HG03045 (cell line): Measurements from ENCODE around the gene KIFAP3.
"Not testable (repeated sequence)": the region's sequence is repeated elsewhere in the genome, so short reads cannot be mapped to it uniquely, and the experiment has no call there.

Experiments
- ATAC-seq: cut with Tn5 transposase; IDR thresholded peaks from one replicate; pipeline ENCODE4 v1.9.1; 2021; ENCODE audit warnings: mild to moderate bottlenecking, moderate library complexity; ENCODE audit not compliant: unreplicated experiment

The KIFAP3 gene

DNA sequence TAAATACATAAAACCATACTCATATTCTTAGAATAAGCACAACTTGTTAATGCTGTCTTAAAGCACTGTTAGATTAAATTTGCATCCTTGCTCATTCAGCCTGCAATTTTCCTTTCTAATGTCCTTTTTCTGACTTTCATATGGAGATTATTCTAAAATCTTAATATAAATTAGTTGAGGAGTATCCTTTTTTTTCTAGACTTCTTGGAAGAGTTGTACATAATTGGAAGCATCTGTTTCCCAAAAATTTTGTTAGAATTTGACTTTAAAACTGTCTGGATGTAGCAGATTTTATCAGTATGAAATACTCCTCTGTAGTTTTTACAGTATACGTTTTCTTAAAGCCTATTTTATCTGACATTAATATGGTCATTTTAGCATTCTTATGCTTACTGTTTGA, 9.7 kb downstream of the KIFAP3 start:
- ATAC-seq: no peak

DNA sequence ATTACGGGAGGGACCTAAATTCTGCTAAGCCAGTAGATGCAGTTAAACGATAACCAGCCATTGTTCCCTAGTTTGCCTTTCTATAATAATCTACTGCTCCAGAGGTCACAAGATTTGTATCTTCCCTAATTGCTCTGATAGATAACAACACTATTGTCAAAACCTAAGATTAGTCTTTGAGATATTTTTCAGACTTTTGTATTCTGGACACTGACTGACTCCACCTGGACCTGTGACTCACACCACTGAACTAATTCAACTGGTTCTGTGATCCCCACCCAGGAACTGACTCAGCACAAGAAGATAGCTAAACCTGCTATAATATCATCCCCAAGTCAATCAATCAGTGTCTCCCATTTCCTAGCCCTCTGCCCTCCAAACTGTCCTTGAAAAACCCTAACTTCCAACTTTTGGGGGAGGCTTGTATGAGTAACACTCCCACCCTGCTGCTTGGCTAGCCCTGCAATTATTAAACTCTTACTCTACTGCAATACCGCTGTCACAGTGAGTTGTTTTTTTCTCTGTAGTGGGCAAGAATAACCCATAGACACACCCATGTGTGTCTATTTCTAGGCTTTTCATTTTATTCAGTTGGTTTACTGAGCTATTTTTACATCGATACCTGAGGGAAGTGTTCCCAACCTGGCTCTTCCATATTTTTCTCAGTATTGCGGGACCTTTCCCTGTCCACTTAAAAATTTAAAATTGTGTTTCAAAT, 11.2 kb downstream of the KIFAP3 start:
- no peak for ATAC-seq

DNA sequence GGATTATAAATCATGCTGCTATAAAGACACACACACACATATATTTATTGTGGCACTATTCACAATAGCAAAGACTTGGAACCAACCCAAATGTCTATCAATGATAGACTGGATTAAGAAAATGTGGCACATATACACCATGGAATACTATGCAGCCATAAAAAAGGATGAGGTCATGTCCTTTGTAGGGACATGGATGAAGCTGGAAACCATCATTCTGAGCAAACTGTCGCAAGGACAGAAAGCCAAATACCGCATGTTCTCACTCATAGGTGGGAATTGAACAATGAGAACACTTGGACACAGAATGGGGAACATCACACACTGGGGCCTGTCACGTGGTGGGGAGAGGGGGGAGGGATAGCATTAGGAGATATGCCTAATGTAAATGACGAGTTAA, 12.8 kb downstream of the KIFAP3 start:
- ATAC-seq: not testable (repeated sequence)

DNA sequence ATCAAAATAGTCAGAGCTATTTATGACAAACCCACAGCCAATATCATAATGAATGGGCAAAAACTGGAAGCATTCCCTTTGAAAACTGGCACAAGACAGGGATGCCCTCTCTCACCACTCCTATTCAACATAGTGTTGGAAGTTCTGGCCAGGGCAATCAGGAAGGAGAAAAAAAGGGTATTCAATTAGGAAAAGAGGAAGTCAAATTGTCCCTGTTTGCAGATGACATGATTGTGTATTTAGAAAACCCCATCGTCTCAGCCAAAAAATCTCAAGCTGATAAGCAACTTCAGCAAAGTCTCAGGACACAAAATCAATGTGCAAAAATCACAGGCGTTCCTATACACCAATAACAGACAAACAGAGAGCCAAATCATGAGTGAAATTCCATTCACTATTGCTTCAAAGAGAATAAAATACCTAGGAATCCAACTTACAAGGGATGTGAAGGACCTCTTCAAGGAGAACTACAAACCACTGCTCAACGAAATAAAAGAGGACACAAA, 14.4 kb downstream of the KIFAP3 start:
- not testable (repeated sequence) for ATAC-seq

DNA sequence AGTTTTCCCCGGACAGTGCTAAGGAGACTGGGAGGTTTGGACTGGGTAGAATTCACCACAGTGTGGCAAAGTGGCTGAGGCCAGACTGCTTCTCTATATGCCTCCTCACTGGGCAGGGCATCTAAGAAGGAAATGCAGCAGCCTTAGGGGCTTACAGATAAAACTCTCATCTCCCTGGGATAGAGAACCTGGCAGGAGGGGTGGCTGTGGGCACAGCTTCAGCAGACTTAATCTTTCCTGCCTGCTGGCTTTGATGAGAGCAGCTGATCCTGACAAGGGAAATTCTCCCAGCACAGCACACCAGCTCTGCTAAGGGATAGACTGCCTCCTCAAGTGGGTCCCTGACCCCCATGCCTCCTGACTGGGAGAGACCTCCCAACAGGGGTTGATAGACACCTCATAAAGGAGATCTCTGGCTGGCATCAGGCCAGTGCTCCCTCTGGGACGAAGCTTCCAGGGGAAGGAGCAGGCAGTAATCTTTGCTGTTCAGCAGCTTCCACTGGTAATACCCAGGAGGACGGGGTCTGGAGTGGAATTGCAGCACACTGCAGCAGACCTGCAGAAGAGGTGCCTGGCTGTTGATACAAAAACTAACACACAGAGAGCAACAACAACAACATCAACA, 25.2 kb downstream of the KIFAP3 start:
- no peak for ATAC-seq

DNA sequence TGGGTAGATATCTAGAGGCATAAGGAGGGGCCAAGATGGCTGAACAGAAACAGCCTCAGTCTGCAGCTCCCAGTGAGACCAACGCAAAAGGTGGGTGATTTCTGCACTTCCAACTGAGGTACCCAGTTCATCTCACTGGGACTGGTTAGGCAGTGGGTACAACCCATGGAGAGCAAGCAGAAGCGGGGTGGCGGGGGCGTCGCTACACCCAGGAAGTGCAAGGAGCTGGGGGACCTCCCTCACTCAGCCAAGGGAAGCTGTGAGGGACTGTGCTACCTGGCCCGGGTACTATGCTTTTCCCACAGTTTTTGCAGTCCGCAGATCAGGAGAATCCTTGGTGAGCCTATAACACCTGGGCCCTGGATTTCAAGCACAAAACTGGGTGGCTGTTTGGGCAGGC, 26.0 kb downstream of the KIFAP3 start:
- ATAC-seq: no peak

DNA sequence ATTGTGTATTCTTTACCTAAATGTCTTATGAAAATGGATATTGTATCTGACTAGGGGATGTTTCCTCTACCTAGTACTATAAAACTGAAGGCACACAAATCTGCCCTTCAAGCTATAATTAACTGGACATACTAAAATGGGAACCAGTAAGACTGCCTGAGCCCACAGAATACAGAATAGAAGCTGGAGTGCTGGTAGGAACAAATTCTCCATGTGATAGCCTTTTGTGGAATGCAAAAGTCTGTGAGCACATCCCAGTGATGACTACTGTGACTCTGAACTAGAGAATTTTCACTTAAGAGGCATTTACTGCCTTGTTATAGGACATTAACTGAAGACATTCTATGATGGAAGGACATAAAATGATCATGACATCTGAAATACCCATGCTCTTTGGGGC, 30.3 kb downstream of the KIFAP3 start:
- no peak for ATAC-seq

DNA sequence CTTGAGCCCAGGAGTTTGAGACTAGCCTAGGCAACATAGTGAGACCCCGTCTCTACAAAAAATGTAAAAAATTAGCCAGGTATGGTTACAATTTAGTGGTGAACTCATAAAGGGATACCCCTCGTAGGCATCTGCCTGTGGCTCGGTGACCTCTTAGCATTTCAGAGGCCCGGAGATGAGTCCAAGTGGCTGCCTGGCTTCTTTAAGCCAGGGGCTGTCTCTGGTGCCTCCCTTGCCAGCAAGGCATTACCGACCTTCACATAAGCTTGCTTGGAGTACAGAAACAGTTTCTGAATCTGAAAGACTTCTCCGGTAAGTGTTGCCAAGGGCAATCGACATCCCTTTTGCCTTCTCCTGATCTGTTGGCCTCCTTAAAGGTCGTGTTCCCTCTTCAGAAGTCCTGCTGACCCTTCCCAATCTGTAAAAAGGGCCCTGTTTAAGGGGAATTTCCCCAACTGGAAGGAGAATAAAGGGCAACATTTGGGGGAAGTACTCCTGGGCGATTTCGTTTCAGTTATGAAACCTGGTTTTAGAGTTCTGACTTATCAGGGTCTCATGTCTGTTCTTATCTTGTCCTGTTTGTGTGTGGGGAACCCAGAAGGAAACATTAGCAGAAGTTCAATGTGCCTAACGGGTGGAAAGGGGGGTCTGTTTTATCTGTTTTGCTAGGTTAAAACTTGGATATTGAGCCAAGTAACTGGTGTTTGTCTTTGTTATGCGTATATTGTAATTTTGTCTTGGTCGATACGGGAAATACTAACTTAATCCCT, 32.9 kb downstream of the KIFAP3 start:
- ATAC-seq: no peak

DNA sequence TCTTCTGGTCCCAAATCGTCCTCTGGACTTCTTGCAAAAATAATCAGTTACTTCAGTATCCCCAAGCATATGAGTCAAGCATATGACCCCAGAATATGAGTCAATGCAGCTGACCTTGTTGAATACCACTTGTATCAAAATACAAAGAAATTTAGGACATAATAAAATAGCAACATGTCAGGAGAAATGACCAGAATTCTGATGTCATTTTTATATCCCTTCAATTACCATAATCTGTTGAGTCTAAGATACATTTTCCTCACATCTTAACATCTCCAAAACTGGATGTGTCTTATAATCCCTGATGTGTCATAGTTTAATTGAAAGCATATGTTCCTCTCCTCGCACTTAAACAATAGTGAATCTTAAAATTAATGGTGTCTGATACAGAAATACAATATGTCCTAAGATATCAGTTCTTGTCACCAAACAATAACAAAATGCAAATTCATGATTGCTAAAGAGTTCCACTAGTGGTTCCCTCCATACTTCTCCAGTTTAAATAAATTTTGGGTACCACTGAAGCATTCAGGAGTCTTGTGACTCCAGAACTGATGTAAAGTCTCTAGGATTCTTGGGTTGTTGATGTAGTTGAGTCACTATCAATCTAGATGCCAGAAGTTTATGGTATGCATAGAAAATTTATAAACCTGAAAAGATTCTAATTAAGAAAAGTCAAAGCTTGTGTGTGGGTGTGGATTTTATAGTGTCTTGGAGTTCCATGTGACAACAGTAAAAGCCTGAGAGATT, 41.8 kb downstream of the KIFAP3 start:
- no peak for ATAC-seq

DNA sequence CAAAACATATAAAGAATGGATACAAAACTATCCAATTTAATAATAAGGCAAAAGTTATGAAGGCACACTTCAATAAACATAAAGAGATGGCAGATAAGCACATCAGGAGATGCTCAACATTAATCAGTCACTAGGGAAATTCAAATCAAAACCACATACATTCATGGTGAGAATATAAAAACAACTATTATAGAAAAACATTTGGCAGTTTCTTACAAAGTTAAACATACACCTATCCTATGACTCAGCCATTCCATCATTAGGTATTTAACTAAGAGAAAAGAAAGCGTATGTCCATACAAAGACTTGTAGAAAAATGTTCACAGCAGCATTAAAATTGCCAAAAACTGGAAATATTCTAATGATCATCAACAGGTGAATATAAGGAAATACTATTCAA, 44.3 kb downstream of the KIFAP3 start:
- no peak for ATAC-seq

DNA sequence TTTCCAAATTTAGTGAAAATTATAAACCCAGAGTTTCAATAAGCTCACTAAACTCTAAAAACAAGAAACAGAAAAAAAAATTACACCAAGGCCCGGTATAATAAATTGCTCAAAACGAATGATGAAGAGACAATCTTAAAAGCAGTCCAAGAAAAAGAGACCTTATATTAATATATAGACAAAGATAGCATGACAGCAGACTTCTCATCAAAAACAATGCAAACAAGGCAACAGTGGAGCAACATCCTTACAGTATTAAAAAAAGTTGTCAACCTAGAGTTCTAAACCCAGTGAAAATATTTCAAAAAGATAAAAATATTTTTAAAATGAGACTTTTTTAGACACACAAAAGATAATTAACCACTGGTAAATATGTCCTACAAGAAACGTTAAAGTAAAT, 46.7 kb downstream of the KIFAP3 start:
- no peak for ATAC-seq

DNA sequence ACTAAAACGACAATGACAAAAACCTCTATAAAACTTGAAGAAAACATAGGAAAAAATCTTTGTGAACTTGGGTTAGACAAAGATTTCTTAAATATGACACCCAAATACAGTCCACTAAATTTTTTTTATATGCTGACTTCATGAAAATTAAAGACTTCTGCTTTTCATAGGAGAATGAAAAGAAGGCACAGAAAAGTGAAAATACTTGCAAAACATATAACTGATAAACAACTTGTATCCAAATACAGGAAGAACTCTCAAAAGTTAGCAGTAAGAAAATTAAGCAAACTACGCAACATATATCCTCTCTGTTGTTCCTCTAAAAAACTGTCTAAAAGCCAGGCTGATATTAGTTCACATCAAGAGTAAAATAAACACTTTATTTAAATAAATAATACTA, 53.6 kb downstream of the KIFAP3 start:
- no peak for ATAC-seq

DNA sequence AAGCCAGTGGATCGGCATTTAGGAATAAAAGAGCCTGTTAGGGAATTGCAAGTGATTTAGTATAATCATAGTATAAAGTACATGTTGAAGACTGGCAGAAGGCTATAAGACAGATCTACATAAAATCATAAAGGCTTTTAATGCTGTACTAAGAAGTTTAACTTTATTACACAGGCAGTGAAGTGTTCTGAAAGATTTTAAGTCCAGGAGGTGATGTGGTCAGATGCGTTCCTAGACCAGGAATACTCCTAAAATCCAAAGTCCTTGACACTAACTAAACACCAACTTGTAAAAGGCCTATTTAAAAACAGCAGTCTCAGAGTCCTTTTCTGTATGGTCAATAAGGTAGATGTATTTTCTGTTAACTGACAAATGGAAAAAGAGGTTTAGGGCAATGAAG, 57.0 kb downstream of the KIFAP3 start:
- no peak for ATAC-seq

DNA sequence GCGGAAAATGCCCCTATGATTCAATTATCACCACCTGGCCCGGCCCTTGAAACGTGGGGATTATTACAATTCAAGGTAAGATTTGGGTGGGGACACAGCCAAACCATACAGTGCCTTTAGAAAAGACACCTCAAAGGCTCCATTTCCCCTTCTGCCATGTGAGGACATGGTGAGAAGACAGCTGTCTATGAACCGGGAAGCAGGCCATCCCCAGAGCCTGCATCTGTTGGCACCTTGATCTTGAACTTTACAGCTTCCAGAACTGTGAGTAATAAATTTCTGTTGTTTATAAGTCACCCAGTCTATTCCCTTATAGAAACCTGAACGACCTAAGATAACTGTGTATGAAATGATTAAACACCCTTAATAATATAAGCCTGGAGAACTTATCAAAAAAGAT, 61.6 kb downstream of the KIFAP3 start:
- ATAC-seq: no peak

DNA sequence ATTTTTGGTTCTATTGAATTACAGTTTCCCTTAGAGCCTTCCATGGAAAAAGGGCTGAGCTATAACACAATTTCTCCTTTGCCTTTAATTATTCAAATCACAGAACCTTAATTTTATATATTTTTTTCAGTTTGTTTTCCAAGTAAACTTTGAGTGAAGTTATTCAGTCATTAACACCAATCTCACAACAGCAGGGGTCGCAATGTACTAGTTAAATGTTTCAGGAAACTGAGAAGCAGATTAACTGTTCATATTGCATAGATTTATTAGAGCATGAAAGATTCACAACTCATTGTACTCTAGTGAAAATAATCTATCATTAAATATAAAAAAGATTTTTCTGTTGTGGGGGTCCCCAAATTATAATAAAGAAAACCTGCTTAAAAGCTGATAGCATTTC, 64.1 kb downstream of the KIFAP3 start:
- no peak for ATAC-seq

DNA sequence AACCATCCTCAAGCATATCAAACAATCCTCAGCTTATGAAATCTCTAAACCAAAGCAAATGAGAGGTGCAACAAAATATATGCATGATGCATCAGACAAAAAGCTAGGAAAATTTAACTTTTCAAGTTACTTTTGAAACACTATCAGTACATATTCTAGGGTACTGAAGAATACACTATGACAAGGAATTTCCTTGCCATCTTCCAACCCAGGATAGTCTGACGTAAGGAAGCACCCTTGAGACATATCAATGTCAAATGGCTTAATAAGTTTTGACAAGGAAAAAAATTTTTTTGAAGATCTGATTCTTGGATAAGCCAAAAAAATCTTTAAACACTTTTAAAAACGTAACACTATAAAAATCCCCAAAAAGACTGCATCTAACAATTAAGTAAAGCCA, 64.9 kb downstream of the KIFAP3 start:
- no peak for ATAC-seq

DNA sequence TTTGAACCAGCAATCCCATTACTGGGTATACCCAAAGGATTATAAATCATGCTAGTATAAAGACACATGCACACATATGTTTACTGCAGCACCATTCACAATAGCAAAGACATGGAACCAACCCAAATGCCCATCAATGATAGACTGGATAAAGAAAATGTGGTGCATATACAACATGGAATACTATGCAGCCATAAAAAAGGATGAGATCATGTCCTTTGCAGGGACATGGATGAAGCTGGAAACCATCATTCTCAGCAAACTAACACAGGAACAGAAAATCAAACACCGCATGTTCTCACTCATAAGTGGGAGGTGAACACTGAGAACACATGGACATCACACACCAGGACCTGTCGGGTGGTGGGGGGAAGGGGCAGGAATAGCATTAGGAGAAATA, 65.8 kb downstream of the KIFAP3 start:
- not testable (repeated sequence) for ATAC-seq

DNA sequence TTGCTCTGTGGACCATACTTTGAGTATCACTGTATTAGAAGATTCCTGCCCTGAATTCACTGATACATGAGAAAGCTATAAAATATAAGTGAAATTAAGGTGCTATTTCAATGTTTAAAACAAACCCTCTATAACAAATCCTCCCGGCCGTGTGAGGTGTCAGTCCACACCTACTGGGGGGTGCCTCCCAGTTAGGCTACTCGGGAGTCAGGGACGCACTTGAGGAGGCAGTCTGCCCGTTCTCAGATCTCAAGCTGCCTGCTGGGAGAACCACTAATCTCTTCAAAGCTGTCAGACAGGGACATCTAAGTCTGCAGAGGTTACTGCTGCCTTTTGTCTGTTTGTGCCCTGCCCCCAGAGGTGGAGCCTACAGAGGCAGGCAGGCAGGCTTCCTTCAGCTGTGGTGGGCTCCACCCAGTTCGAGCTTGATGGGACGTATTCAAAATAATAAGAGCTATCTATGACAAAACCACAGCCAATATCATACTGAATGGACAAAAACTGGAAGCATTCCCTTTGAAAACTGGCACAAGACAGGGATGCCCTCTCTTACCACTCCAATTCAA, 71.1 kb downstream of the KIFAP3 start:
- not testable (repeated sequence) for ATAC-seq

DNA sequence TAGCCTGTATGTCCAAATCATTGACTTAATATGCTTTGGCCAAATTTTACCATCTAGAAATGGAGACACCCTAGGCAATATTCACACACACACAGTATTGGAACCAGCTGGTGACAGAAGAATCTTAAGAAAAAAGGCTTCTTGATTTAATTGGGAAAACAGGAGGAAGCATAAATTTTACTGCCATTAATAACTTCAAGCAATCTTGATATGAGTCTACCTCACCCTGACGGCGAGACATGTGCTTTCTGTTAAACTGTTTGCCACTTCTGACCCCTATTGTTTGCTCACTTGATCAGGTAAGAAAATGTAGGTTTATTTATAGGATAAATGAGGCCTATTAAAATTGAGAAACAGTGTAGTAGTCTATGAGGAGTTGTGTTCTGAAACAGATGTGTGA, 73.2 kb downstream of the KIFAP3 start:
- ATAC-seq: no peak

DNA sequence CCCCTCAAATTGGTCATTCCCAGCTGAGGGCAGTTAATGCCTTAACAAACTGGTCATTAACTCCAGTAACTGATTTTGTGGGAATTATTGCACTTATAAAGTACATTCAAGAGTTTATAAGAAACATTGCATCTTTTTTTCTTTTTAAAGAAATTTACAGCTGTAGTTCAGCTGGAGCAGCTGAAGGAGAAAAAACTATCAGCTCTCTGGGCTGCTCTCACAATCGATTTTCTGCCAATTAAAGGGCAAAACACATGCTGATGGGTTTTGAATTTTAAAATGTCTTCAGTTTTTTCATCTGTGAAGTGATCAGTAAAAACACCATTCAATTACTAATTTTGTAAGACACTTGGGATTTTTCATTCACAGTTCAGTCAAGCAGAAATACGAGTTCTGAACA, 74.7 kb downstream of the KIFAP3 start:
- ATAC-seq: no peak

DNA sequence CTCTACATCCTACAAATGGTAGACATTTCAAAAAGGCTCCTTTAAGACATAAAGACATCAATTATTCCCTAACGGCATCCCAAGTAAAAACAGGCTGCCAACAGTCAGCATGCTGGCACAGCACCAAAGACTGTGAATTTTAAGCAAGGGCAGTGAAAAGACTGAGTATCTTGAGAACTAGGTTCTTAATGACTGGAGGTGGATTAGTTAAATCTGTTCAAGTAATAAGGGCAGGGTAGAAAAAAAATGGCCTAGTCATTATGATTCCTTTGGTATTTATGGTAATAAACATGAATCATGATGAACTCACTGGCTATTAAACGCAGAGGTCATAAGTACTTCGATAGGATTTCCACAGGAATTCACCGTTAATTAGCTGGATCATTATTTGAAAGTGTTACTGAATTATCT, 75.2 kb downstream of the KIFAP3 start:
- ATAC-seq: no peak
